ENCODE data around the gene UBFD1.

- TF ChIP-seq CTCF (IDR thresholded peaks at IDR 0.05): no peak
- TF ChIP-seq ZFX (IDR thresholded peaks at IDR 0.05; ENCODE audit: borderline replicate concordance): no peak
Observed at GRCh38 chr16:23535901-23536300, 21.6 kb upstream of the UBFD1 start.

Data from 22Rv1 (cell line).